HL-60 (cell line): Measurements from ENCODE around the gene NTNG2.

Experiments used
- POLR2AphosphoS5 ChIP-seq: IDR thresholded peaks from 2 replicates; pipeline ENCODE4 v1.6.1; 2012; ENCODE audit warnings: low read depth
- SPI1 ChIP-seq: IDR thresholded peaks from 2 replicates; pipeline ENCODE4 v1.6.1; 2012; ENCODE audit warnings: low read depth, mild to moderate bottlenecking, borderline replicate concordance
- TF ChIP-seq, protein P1 (sequence below): IDR thresholded peaks from one replicate; pipeline ENCODE4 v1.5.1; 2011; ENCODE audit warnings: low read length, control low read depth, inconsistent platforms; ENCODE audit not compliant: insufficient read depth
- TF ChIP-seq, protein P2 (sequence below): IDR thresholded peaks from 2 replicates; pipeline ENCODE4 v1.6.1; 2012; ENCODE audit warnings: low read depth; ENCODE audit not compliant: insufficient replicate concordance

DNA sequence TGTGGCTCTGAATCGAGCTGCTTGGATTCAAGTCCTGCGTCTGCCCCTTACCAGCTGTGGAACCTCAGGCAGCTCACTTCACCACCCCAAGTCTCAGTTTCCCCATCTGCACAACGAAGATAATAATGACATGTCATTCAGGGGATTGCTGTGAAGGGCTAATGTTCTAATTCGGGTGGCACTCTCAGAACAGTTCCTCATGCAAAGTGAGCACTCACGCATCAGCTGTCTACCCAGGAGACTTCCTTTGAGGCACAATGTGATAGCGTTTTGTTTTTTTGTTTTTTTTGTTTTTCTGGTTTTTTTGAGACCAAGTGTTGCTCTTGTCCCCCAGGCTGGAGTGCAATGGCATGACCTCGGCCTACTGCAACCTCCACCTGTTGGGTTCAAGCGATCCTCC lies 56.4 kb downstream of the NTNG2 start:
- TF ChIP-seq, protein P1, sequence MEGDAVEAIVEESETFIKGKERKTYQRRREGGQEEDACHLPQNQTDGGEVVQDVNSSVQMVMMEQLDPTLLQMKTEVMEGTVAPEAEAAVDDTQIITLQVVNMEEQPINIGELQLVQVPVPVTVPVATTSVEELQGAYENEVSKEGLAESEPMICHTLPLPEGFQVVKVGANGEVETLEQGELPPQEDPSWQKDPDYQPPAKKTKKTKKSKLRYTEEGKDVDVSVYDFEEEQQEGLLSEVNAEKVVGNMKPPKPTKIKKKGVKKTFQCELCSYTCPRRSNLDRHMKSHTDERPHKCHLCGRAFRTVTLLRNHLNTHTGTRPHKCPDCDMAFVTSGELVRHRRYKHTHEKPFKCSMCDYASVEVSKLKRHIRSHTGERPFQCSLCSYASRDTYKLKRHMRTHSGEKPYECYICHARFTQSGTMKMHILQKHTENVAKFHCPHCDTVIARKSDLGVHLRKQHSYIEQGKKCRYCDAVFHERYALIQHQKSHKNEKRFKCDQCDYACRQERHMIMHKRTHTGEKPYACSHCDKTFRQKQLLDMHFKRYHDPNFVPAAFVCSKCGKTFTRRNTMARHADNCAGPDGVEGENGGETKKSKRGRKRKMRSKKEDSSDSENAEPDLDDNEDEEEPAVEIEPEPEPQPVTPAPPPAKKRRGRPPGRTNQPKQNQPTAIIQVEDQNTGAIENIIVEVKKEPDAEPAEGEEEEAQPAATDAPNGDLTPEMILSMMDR = no peak
- TF ChIP-seq, protein P2, sequence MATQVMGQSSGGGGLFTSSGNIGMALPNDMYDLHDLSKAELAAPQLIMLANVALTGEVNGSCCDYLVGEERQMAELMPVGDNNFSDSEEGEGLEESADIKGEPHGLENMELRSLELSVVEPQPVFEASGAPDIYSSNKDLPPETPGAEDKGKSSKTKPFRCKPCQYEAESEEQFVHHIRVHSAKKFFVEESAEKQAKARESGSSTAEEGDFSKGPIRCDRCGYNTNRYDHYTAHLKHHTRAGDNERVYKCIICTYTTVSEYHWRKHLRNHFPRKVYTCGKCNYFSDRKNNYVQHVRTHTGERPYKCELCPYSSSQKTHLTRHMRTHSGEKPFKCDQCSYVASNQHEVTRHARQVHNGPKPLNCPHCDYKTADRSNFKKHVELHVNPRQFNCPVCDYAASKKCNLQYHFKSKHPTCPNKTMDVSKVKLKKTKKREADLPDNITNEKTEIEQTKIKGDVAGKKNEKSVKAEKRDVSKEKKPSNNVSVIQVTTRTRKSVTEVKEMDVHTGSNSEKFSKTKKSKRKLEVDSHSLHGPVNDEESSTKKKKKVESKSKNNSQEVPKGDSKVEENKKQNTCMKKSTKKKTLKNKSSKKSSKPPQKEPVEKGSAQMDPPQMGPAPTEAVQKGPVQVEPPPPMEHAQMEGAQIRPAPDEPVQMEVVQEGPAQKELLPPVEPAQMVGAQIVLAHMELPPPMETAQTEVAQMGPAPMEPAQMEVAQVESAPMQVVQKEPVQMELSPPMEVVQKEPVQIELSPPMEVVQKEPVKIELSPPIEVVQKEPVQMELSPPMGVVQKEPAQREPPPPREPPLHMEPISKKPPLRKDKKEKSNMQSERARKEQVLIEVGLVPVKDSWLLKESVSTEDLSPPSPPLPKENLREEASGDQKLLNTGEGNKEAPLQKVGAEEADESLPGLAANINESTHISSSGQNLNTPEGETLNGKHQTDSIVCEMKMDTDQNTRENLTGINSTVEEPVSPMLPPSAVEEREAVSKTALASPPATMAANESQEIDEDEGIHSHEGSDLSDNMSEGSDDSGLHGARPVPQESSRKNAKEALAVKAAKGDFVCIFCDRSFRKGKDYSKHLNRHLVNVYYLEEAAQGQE = no peak
- TF ChIP-seq SPI1 (peak; percentile 4; the same call in 1 of the 2 replicates), POLR2AphosphoS5 (no peak)
